Measurements from ENCODE around the gene RSPRY1.
A peak's percentile ranks its signal among the peaks of the same experiment; 100 is the strongest.

RSPRY1 gene

GRCh38 chr16:57282510-57283213 lies 96.5 kb downstream of the RSPRY1 start:
- Histone ChIP-seq H3K27ac (ENCODE audit: low read depth, low read length) (no peak overlapping the region), H3K9ac (ENCODE audit: low read length) (no peak overlapping the region), H3K4me1 (ENCODE audit: control insufficient read depth, insufficient read depth, low read length) (no peaks in the 10 kb centered on the region), H3K4me3 (ENCODE audit: low read length) (no peak overlapping the region), H3K27me3 (ENCODE audit: control insufficient read depth, insufficient read depth, low read length) (peaks cover 9% of the 10 kb centered on the region), H3K36me3 (ENCODE audit: control insufficient read depth, insufficient read depth, low read length) (no peaks in the 10 kb centered on the region)

GRCh38 chr16:57283214-57283958 lies 97.3 kb downstream of the RSPRY1 start:
- peaks cover 9% of the 10 kb centered on the region for H3K27me3 ChIP-seq (ENCODE audit: control insufficient read depth, insufficient read depth, low read length)
- no peak overlapping the region for H3K27ac ChIP-seq (ENCODE audit: low read depth, low read length)
- H3K9ac ChIP-seq (ENCODE audit: low read length), result no peak overlapping the region
- H3K4me1 ChIP-seq (ENCODE audit: control insufficient read depth, insufficient read depth, low read length), result no peaks in the 10 kb centered on the region
- no peaks in the 10 kb centered on the region for H3K36me3 ChIP-seq (ENCODE audit: control insufficient read depth, insufficient read depth, low read length)
- H3K4me3 ChIP-seq (ENCODE audit: low read length), result peak overlapping the region; percentile 49

- Histone ChIP-seq H3K4me3 (ENCODE audit: low read length) (peak overlapping the region; percentile 49), H3K36me3 (ENCODE audit: control insufficient read depth, insufficient read depth, low read length) (no peaks in the 10 kb centered on the region), H3K27me3 (ENCODE audit: control insufficient read depth, insufficient read depth, low read length) (peaks cover 9% of the 10 kb centered on the region), H3K4me1 (ENCODE audit: control insufficient read depth, insufficient read depth, low read length) (no peaks in the 10 kb centered on the region), H3K9ac (ENCODE audit: low read length) (no peak overlapping the region), H3K27ac (ENCODE audit: low read depth, low read length) (no peak overlapping the region)
Observed at GRCh38 chr16:57283959-57284208, 97.8 kb downstream of the RSPRY1 start.

- Histone ChIP-seq H3K27me3 (ENCODE audit: control insufficient read depth, insufficient read depth, low read length) (peaks cover 9% of the 10 kb centered on the region), H3K36me3 (ENCODE audit: control insufficient read depth, insufficient read depth, low read length) (no peaks in the 10 kb centered on the region), H3K4me3 (ENCODE audit: low read length) (peak within 1 kb of the TSS; percentile 49), H3K27ac (ENCODE audit: low read depth, low read length) (no peak within 1 kb of the TSS), H3K9ac (ENCODE audit: low read length) (no peak within 1 kb of the TSS), H3K4me1 (ENCODE audit: control insufficient read depth, insufficient read depth, low read length) (no peaks in the 10 kb centered on the region)
Observed at GRCh38 chr16:57284209-57284951, 98.3 kb downstream of the RSPRY1 start, which contains the start of gene PLLP. PLLP (minus strand) TSS chr16:57284672; CDS start chr16:57284540, 132 bp downstream.

GRCh38 chr16:57284952-57285363 lies 98.8 kb downstream of the RSPRY1 start:
- Histone ChIP-seq H3K27me3 (ENCODE audit: control insufficient read depth, insufficient read depth, low read length) (peaks cover 9% of the 10 kb centered on the region), H3K4me3 (ENCODE audit: low read length) (peak overlapping the region; percentile 49), H3K36me3 (ENCODE audit: control insufficient read depth, insufficient read depth, low read length) (no peaks in the 10 kb centered on the region), H3K27ac (ENCODE audit: low read depth, low read length) (no peak overlapping the region), H3K9ac (ENCODE audit: low read length) (no peak overlapping the region), H3K4me1 (ENCODE audit: control insufficient read depth, insufficient read depth, low read length) (no peaks in the 10 kb centered on the region)

GRCh38 chr16:57285379-57285778 lies 99.2 kb downstream of the RSPRY1 start:
- H3K4me1 ChIP-seq (ENCODE audit: control insufficient read depth, insufficient read depth, low read length), result no peaks in the 10 kb centered on the region
- H3K4me3 ChIP-seq (ENCODE audit: low read length), result no peak overlapping the region
- no peak overlapping the region for H3K27ac ChIP-seq (ENCODE audit: low read depth, low read length)
- H3K36me3 ChIP-seq (ENCODE audit: control insufficient read depth, insufficient read depth, low read length), result no peaks in the 10 kb centered on the region
- H3K27me3 ChIP-seq (ENCODE audit: control insufficient read depth, insufficient read depth, low read length), result peaks cover 9% of the 10 kb centered on the region
- H3K9ac ChIP-seq (ENCODE audit: low read length), result no peak overlapping the region

GRCh38 chr16:57289391-57290257 lies 103.5 kb downstream of the RSPRY1 start:
- H3K9ac ChIP-seq (ENCODE audit: low read length), result no peak overlapping the region
- H3K27ac ChIP-seq (ENCODE audit: low read depth, low read length), result no peak overlapping the region
- no peak overlapping the region for H3K4me3 ChIP-seq (ENCODE audit: low read length)
- H3K4me1 ChIP-seq (ENCODE audit: control insufficient read depth, insufficient read depth, low read length), result no peaks in the 10 kb centered on the region
- H3K27me3 ChIP-seq (ENCODE audit: control insufficient read depth, insufficient read depth, low read length), result no peaks in the 10 kb centered on the region
- H3K36me3 ChIP-seq (ENCODE audit: control insufficient read depth, insufficient read depth, low read length), result no peaks in the 10 kb centered on the region

All from rectal smooth muscle tissue (tissue), 1 donor.